GM19452 (cell line): ENCODE measurements around the gene NOPCHAP1.
"Not testable (repeated sequence)": the region's sequence is repeated elsewhere in the genome, so short reads cannot be mapped to it uniquely, and the experiment has no call there.

Source experiments
- ATAC-seq: cut with Tn5 transposase; IDR thresholded peaks from one replicate; pipeline ENCODE4 v1.9.1; 2021; ENCODE audit not compliant: unreplicated experiment

Gene NOPCHAP1

GRCh38 chr12:104964167-104964855 lies 21.8 kb upstream of the NOPCHAP1 start:
- ATAC-seq, result no peak

- ATAC-seq, result no peak
Measured at GRCh38 chr12:104964856-104965205, 21.3 kb upstream of the NOPCHAP1 start.

- peak; percentile 87 for ATAC-seq
Measured at GRCh38 chr12:104966677-104967076, 19.4 kb upstream of the NOPCHAP1 start.

- no peak for ATAC-seq
Measured at GRCh38 chr12:104969343-104969742, 16.8 kb upstream of the NOPCHAP1 start.

GRCh38 chr12:104971306-104971705 lies 14.8 kb upstream of the NOPCHAP1 start:
- ATAC-seq, result no peak

DNA sequence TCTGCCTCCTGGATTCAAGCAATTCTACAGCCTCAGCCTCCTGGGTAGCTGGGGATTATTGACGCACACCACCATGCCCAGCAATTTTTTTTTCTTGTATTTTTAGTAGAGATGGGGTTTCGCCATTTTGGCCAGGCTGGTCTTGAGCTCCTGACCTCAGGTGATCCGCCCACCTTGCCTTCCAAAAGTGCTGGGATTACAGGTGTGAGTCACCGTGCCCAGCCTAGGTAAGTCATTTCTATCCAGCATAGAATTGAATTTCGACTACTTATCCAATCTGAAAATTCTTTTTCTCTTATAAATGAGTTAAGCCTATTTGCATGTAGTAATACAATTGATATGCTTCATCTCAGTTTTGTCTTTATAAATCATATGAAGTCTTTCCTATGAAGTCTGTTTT lies 12.9 kb upstream of the NOPCHAP1 start:
- no peak for ATAC-seq

DNA sequence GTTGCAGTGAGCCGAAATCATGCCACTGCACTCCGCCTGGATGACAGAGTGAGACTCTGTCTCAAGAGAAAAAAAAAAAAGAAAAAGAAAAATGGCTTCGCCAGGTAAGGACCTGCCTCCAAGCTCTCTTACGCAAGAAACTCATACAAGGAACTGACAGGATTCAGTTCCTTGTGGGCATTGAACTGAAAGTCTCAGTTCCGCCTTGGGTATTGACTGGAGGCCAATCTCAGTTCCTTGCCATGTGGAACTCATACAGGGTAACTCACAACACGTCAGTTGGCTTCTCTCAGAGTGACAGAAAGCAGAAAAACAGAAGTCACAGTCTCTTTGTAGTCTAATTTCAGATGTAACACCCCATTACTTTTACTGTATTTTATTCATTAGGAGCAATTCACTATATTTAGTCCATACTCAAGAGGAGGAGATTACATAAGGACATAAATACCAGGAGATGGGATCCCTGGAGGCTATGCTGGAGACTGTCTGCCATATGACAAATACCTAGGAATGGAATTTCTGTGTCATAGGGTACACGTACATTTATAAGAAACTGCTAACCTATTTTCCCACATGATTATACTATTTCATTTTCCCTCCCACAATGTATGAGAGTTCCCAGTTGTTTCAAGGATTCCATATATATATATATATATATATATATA lies 11.4 kb upstream of the NOPCHAP1 start:
- peak; percentile 100 for ATAC-seq

- no peak for ATAC-seq
Measured at GRCh38 chr12:104975587-104976343, 10.4 kb upstream of the NOPCHAP1 start.

- ATAC-seq, result no peak
Measured at GRCh38 chr12:104976703-104977102, 9.4 kb upstream of the NOPCHAP1 start.

GRCh38 chr12:104977688-104978087 lies 8.4 kb upstream of the NOPCHAP1 start:
- not testable (repeated sequence) for ATAC-seq

DNA sequence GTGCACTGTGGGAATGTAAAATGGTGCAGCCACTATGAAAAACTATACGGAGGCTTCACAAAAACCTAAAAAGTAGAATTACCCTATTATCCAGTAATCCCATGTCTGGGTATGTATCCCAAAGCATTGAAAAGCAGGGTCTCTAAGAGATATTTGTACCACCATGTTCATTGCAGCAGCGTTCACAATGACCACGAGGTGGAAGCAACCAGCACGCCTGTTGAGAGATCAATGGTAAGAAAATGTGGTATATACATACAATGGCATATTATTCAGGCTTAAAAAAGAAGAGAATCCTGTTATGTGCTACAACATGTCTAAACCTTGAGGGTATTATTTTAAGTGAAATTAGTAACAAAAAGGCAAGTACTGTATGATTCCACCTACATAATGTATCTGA lies 910 bp upstream of the NOPCHAP1 start:
- no peak for ATAC-seq

GRCh38 chr12:104990950-104991349 lies 4.8 kb downstream of the NOPCHAP1 start:
- no peak for ATAC-seq

DNA sequence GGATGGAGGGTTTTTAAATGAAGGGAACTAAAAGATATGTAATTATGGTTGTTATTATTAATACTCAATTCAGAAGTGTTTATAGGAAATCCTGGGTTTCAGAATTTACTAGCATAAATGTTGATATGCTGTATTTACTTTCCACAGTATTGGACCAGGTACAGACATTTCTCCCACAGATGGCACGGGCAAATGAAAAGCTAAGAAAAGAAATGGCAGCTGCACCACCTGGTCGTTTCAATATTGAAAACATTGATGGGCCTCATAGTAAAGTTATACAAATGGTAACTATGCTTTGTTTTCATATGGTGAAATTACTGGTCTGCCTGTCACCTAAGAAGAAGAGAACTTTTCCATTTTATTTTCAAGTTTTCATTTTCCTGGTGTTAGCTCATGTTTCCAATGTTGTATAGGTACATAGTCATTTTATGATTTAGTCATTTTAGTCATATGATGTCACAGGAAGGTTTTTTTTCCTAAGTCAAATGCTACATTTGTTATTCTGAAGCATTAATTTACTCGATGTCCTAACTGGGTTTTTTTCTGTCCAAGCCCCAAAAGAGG lies 5.5 kb downstream of the NOPCHAP1 start:
- no peak for ATAC-seq

- ATAC-seq, result no peak
Measured at GRCh38 chr12:104994336-104994735, 8.2 kb downstream of the NOPCHAP1 start.

GRCh38 chr12:104997541-104997940 lies 11.4 kb downstream of the NOPCHAP1 start:
- no peak for ATAC-seq

- no peak for ATAC-seq
Measured at GRCh38 chr12:104998423-104999346, 12.6 kb downstream of the NOPCHAP1 start.

DNA sequence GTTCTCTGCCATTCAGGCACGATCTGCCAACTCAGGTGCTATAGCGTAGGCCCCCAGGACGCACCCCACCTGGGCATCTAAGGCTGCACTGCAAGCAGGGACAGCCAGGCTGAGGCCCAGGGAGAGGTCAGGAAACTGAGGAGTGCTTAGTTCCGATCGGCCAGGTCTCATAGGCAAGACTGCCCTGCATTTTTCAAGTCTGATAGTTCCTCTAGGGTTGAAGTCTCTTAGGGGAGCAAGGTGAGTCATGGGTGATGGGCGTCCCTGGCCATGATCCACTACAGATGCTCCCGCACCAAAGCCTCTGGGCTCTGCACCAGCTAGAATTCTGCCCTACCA lies 13.2 kb downstream of the NOPCHAP1 start:
- no peak for ATAC-seq

GRCh38 chr12:105001476-105001875 lies 15.4 kb downstream of the NOPCHAP1 start:
- no peak for ATAC-seq

DNA sequence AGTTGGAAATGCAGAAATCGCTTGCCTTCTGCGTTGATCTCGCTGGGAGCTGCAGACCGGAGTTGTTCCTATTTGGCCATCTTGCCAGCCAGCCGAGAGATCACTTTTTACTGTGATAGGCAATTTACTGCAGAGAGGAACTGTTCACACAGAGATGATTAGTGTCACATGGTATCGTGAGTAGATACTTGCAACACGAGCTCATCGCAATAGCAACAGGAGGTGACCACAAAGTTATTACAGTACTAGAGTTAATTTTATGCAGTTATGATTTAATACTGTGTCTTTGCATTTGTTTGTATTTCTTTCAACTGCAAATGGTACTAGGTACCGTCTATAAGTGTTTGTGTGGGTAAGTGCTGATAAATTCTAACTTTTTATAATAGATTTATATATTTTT lies 27.8 kb downstream of the NOPCHAP1 start:
- no peak for ATAC-seq

- ATAC-seq, result no peak
Measured at GRCh38 chr12:105014603-105015002, 28.5 kb downstream of the NOPCHAP1 start.

DNA sequence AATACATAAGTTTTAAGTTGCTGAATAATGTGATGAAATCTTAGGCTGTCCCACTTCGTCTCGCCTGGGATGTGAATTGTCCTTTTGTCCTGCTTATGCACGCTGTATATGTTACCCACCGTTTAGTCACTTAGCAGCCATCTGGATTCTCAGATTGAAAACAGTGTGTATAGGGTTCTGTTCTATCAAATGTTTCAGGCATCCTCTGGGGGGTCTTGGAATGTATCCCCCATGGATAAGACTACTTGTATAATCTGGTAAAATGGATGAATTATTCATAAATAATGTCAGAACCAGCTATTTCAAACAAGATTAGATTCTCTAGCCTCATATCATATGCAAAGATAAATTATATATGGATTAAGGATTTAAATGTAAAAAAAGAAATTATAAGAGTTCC lies 29.4 kb downstream of the NOPCHAP1 start:
- ATAC-seq, result no peak
